Endodermal cell (in vitro differentiated cells): Measurements from ENCODE around the gene MYO7A. TPM values are rescaled to one million over a fixed set of nuclear protein-coding genes. Genes with fewer than 3 reads are reported as not detected.

ENCODE experiments used
- DNase-seq: peaks from one replicate; pipeline ENCODE4 v3.0.0-alpha.2; 2017
- H3K27ac ChIP-seq: 2 replicates; pipeline ENCODE4 v1.5.1; 2013; ENCODE audit warnings: mild to moderate bottlenecking, low read depth, low read length, moderate library complexity
- H3K27me3 ChIP-seq: 2 replicates; pipeline ENCODE4 v1.6.1; 2013; ENCODE audit warnings: mild to moderate bottlenecking, low read length, moderate library complexity; ENCODE audit not compliant: insufficient read depth, control insufficient read depth, poor library complexity, severe bottlenecking
- H3K36me3 ChIP-seq: 2 replicates; pipeline ENCODE4 v1.7.0; 2013; ENCODE audit warnings: mild to moderate bottlenecking, low read length, moderate library complexity; ENCODE audit not compliant: control insufficient read depth, insufficient read depth
- H3K4me1 ChIP-seq: one replicate; pipeline ENCODE4 v1.7.0; 2013; ENCODE audit warnings: low read length; ENCODE audit not compliant: control insufficient read depth, insufficient read depth
- H3K4me3 ChIP-seq: 2 replicates; pipeline ENCODE4 v1.5.1; 2013; ENCODE audit warnings: mild to moderate bottlenecking, low read length, moderate library complexity
- H3K9ac ChIP-seq: 2 replicates; pipeline ENCODE4 v1.6.1; 2013; ENCODE audit warnings: mild to moderate bottlenecking, low read length, moderate library complexity; ENCODE audit not compliant: poor library complexity, severe bottlenecking; ENCODE audit errors: extremely low read depth
- H3K9me3 ChIP-seq: 2 replicates; pipeline ENCODE4 v1.6.1; 2013; ENCODE audit warnings: mild to moderate bottlenecking, low read length, moderate library complexity; ENCODE audit not compliant: control insufficient read depth
- H3K27ac Mint-ChIP-seq: 2 replicates; pipeline ENCODE4 v1.8.0; 2020; ENCODE audit warnings: mixed read lengths
- H3K27me3 Mint-ChIP-seq: 2 replicates; pipeline ENCODE4 v1.8.0; 2021; ENCODE audit warnings: mild to moderate bottlenecking, mixed read lengths; ENCODE audit not compliant: insufficient read depth
- H3K36me3 Mint-ChIP-seq: 2 replicates; pipeline ENCODE4 v1.8.0; 2020; ENCODE audit warnings: low read depth, mixed read lengths
- H3K4me1 Mint-ChIP-seq: 2 replicates; pipeline ENCODE4 v1.8.0; 2020; ENCODE audit warnings: mixed read lengths
- H3K4me3 Mint-ChIP-seq: 2 replicates; pipeline ENCODE4 v1.8.0; 2020; ENCODE audit warnings: mild to moderate bottlenecking, moderate library complexity, mixed read lengths
- H3K9me3 Mint-ChIP-seq: 2 replicates; pipeline ENCODE4 v1.8.0; 2020; ENCODE audit warnings: mild to moderate bottlenecking, mixed read lengths
- WGBS, 2 experiments: methylation state at CpG; one replicate each; pipeline versions ENCODE4 v1.1.5 to v1.1.7; 2013; ENCODE audit warnings: missing lambda C conversion rate in 2 of 2, mixed read lengths in 1 of 2; ENCODE audit not compliant: insufficient coverage in 1 of 2, insufficient read length in 1 of 2; 5-methylcytosine and 5-hydroxymethylcytosine counted together
- total RNA-seq, 2 donors: library from RNA; stranded (reverse); fragmentation: NEBNext Ultra II Directional in 1 of 2; extraction: Animal tissue kit (Norgen Biotek cat#: 25700) in 1 of 2; gene quantifications; 2 replicates in 1 of 2; 3 replicates in 1 of 2; pipeline ENCODE4 v1.2.1, GENCODE V29; 2021
- TF ChIP-seq, protein P1 (sequence below): fragments of 200-600 bp; sonication (generic); conservative IDR thresholded peaks from 2 replicates; pipeline ENCODE4 v1.5.0; 2021; ENCODE audit warnings: antibody characterized with exemption, mild to moderate bottlenecking

The MYO7A gene
- total RNA-seq, 2 donors from 2014 or later: 2.4 to 2.7 TPM

DNA sequence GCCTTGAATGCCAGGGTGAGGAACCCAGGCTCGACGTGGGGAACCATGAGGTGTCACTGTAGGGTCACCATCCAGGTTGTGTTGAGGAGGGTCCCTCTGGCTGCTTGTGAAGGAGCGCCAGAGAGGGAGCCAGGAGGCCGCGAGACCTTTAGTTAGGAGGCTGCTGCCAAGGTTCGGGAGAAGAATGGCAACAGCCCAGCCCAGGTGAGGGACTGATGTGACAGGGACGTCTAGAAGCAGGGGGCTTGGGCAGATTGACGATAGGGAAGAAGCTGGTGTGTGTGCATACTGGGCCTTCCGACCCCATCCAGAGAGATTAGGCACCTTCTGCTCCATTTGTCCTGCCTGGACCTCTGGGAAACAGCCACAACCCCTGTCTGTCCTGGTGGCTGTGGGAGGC, 49.0 kb downstream of the MYO7A start:
- Histone ChIP-seq H3K36me3 (no peaks in the 10 kb centered on the region), H3K27ac (no peak overlapping the region), H3K4me1 (peaks cover 12% of the 10 kb centered on the region), H3K4me3 (no peak overlapping the region), H3K9me3 (no peaks in the 10 kb centered on the region), H3K9ac (no peak overlapping the region), H3K27me3 (no peaks in the 10 kb centered on the region)
- 88 to 97% methylated on average over 8 to 9 of the region's 9 CpGs for WGBS, 2 experiments
- no peaks in the 10 kb centered on the region for H3K27me3 Mint-ChIP-seq
- no peaks in the 10 kb centered on the region for H3K36me3 Mint-ChIP-seq
- peaks cover 37% of the 10 kb centered on the region for H3K4me1 Mint-ChIP-seq
- no peak overlapping the region for H3K4me3 Mint-ChIP-seq
- no peak for DNase-seq
- H3K9me3 Mint-ChIP-seq: no peaks in the 10 kb centered on the region
- TF ChIP-seq, protein P1, sequence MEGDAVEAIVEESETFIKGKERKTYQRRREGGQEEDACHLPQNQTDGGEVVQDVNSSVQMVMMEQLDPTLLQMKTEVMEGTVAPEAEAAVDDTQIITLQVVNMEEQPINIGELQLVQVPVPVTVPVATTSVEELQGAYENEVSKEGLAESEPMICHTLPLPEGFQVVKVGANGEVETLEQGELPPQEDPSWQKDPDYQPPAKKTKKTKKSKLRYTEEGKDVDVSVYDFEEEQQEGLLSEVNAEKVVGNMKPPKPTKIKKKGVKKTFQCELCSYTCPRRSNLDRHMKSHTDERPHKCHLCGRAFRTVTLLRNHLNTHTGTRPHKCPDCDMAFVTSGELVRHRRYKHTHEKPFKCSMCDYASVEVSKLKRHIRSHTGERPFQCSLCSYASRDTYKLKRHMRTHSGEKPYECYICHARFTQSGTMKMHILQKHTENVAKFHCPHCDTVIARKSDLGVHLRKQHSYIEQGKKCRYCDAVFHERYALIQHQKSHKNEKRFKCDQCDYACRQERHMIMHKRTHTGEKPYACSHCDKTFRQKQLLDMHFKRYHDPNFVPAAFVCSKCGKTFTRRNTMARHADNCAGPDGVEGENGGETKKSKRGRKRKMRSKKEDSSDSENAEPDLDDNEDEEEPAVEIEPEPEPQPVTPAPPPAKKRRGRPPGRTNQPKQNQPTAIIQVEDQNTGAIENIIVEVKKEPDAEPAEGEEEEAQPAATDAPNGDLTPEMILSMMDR: no peak
- H3K27ac Mint-ChIP-seq: no peak overlapping the region

DNA sequence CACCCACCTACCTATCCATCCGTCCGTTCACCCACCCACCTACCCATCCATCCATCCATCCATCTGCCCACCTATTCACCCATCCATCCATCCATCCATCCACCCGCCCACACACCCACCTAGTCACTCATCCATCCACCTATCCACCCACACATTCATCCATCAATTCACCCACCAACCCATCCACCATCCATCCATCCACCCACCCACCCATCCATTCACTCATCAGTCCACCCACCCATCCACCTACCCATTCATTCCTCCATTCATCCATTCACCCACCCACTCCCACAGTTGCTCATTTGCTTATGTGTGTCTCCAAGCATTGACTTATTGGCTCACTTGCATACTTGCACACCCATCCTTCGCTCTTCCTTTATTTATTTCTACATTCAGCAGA, 50.1 kb downstream of the MYO7A start:
- peaks cover 28% of the 10 kb centered on the region for H3K4me1 Mint-ChIP-seq
- Histone ChIP-seq H3K4me1 (peaks cover 4% of the 10 kb centered on the region), H3K9me3 (no peaks in the 10 kb centered on the region), H3K27ac (no peak overlapping the region), H3K36me3 (no peaks in the 10 kb centered on the region), H3K27me3 (no peaks in the 10 kb centered on the region), H3K4me3 (no peak overlapping the region), H3K9ac (no peak overlapping the region)
- no peaks in the 10 kb centered on the region for H3K9me3 Mint-ChIP-seq
- no peaks in the 10 kb centered on the region for H3K36me3 Mint-ChIP-seq
- no peak overlapping the region for H3K27ac Mint-ChIP-seq
- 82 to 87% methylated on average over 1 to 4 of the region's 4 CpGs for WGBS, 2 experiments
- H3K27me3 Mint-ChIP-seq: no peaks in the 10 kb centered on the region
- TF ChIP-seq, protein P1: no peak
- H3K4me3 Mint-ChIP-seq: no peak overlapping the region
- no peak for DNase-seq

DNA sequence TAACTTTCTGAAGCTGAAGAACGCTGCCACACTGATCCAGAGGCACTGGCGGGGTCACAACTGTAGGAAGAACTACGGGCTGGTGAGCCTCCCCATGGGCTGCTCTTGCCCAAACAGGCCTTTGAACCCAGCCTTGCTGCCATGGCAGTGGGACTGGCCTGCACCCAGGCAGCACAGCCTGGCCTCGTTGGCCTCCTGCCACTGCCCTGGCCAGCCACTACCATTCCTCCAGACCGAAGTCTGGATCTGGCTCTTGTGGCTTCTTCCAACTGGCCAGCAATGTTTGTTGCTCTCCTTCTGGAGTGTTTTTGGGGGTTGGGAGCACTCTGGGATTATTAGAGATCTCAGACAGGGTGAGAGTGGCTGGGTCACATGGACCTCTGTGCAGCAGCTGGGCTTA, 51.0 kb downstream of the MYO7A start:
- Histone ChIP-seq H3K27ac (no peak overlapping the region), H3K4me3 (no peak overlapping the region), H3K4me1 (no peaks in the 10 kb centered on the region), H3K27me3 (no peaks in the 10 kb centered on the region), H3K36me3 (no peaks in the 10 kb centered on the region), H3K9ac (no peak overlapping the region), H3K9me3 (no peaks in the 10 kb centered on the region)
- TF ChIP-seq, protein P1: no peak
- Mint-ChIP-seq H3K27ac (no peak overlapping the region), H3K4me1 (peaks cover 22% of the 10 kb centered on the region), H3K9me3 (no peaks in the 10 kb centered on the region), H3K4me3 (no peak overlapping the region), H3K36me3 (no peaks in the 10 kb centered on the region), H3K27me3 (no peaks in the 10 kb centered on the region)
- WGBS, 2 experiments: 92 to 95% methylated on average over 4 to 5 of the region's 5 CpGs
- DNase-seq: no peak
